Nephron (organoid): ENCODE results near the gene TMEM144.
"Not testable (repeated sequence)": the region's sequence is repeated elsewhere in the genome, so short reads cannot be mapped to it uniquely, and the experiment has no call there.

ENCODE experiments used
- H3K27ac Mint-ChIP-seq, 3 experiments: 2 replicates each; pipeline ENCODE4 v1.8.0; 2020; ENCODE audit warnings: mixed read lengths in 3 of 3, mild to moderate bottlenecking in 2 of 3, moderate library complexity in 1 of 3
- H3K27me3 Mint-ChIP-seq: 2 replicates; pipeline ENCODE4 v1.8.0; 2021; ENCODE audit warnings: low read depth, mild to moderate bottlenecking, moderate library complexity, mixed read lengths
- H3K36me3 Mint-ChIP-seq: 2 replicates; pipeline ENCODE4 v1.8.0; 2020; ENCODE audit warnings: low read depth, mixed read lengths
- H3K4me1 Mint-ChIP-seq: 2 replicates; pipeline ENCODE4 v1.8.0; 2020; ENCODE audit warnings: mixed read lengths
- H3K4me3 Mint-ChIP-seq, 3 experiments: 2 replicates each; pipeline ENCODE4 v1.8.0; 2020; ENCODE audit warnings: mild to moderate bottlenecking in 3 of 3, mixed read lengths in 3 of 3, moderate library complexity in 2 of 3
- H3K9me3 Mint-ChIP-seq: 2 replicates; pipeline ENCODE4 v1.8.0; 2020; ENCODE audit warnings: mixed read lengths
- TF ChIP-seq, protein P1 (sequence below), 3 experiments: fragments of 200-600 bp; sonication (generic); IDR thresholded peaks; one replicate each; pipeline ENCODE4 v1.5.0; 2021; ENCODE audit warnings: antibody characterized with exemption in 3 of 3; ENCODE audit not compliant: unreplicated experiment in 3 of 3

TMEM144 gene

DNA sequence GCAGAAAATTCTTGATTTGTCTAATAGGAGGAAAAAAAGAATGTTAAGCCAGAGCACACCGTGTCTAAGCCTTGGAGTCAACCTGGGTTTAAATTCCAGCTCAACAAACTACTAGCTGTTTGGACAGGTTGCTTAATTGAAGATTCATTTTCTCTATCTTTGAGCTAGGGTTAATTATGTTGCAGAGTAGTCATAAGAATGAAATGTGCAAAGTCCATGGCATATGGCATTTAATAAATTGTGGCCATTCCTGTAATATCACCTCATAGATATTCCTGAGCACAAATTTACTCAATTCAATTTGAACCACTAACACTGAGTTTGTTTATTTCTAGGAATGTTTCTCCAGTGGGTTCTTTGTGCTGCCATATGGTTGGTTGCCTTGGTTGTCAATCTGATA is 4.6 kb downstream of the TMEM144 start:
- no peaks in the 10 kb centered on the region for H3K27me3 Mint-ChIP-seq
- no peak overlapping the region for H3K4me3 Mint-ChIP-seq
- H3K9me3 Mint-ChIP-seq: no peaks in the 10 kb centered on the region
- H3K4me1 Mint-ChIP-seq: peaks cover 20% of the 10 kb centered on the region
- no peaks in the 10 kb centered on the region for H3K36me3 Mint-ChIP-seq
- H3K27ac Mint-ChIP-seq: no peak overlapping the region
- TF ChIP-seq, protein P1, sequence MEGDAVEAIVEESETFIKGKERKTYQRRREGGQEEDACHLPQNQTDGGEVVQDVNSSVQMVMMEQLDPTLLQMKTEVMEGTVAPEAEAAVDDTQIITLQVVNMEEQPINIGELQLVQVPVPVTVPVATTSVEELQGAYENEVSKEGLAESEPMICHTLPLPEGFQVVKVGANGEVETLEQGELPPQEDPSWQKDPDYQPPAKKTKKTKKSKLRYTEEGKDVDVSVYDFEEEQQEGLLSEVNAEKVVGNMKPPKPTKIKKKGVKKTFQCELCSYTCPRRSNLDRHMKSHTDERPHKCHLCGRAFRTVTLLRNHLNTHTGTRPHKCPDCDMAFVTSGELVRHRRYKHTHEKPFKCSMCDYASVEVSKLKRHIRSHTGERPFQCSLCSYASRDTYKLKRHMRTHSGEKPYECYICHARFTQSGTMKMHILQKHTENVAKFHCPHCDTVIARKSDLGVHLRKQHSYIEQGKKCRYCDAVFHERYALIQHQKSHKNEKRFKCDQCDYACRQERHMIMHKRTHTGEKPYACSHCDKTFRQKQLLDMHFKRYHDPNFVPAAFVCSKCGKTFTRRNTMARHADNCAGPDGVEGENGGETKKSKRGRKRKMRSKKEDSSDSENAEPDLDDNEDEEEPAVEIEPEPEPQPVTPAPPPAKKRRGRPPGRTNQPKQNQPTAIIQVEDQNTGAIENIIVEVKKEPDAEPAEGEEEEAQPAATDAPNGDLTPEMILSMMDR (IDR thresholded peaks at IDR 0.05; ENCODE audit: unreplicated experiment in 3 of 3): no peak

DNA sequence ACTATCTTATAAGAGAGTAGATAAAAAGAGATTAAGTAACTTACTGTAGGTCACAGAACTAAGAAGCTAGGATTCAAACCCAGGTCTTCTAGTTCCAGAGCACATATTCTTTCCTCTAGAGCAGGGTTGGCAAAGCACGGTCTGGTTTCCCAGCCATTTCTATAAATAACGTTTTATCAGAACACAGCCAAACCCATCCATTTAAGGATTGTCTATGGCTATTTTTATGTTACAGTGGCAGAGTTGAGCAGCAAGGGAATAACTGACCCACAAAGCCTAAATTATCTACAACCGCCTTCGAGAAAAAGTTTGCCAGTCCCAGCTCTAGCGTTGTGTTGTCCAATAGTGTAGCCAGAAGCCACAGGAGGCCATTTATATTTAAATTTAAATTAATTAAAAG is 7.5 kb downstream of the TMEM144 start:
- H3K27me3 Mint-ChIP-seq: no peaks in the 10 kb centered on the region
- peaks cover 7% of the 10 kb centered on the region for H3K4me1 Mint-ChIP-seq
- TF ChIP-seq, protein P1 (IDR thresholded peaks at IDR 0.05; ENCODE audit: unreplicated experiment in 3 of 3): no peak
- H3K27ac Mint-ChIP-seq: no peak overlapping the region
- H3K9me3 Mint-ChIP-seq: no peaks in the 10 kb centered on the region
- no peak overlapping the region for H3K4me3 Mint-ChIP-seq
- no peaks in the 10 kb centered on the region for H3K36me3 Mint-ChIP-seq

DNA sequence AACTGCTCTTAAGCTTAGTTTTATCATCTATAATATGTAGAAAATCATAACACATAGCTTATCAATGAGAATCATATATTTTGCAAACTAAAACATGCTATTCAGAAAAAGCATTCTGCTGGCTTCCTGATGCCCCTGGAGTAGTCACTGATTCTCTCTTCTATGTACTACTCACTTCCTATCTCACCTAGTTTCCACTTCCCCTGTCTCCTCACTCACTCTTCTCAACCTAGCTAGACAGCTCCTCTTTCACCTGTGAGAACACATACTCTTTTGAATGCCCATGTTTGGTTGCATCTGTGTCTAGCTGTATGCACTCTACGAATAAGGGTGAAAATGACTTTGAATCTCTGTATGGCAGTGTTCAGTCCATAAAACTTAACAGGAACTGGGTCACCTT is 9.3 kb downstream of the TMEM144 start:
- TF ChIP-seq, protein P1 (IDR thresholded peaks at IDR 0.05; ENCODE audit: unreplicated experiment in 3 of 3): no peak
- no peak overlapping the region for H3K27ac Mint-ChIP-seq
- no peaks in the 10 kb centered on the region for H3K9me3 Mint-ChIP-seq
- no peaks in the 10 kb centered on the region for H3K4me1 Mint-ChIP-seq
- no peaks in the 10 kb centered on the region for H3K36me3 Mint-ChIP-seq
- no peaks in the 10 kb centered on the region for H3K27me3 Mint-ChIP-seq
- H3K4me3 Mint-ChIP-seq: no peak overlapping the region

DNA sequence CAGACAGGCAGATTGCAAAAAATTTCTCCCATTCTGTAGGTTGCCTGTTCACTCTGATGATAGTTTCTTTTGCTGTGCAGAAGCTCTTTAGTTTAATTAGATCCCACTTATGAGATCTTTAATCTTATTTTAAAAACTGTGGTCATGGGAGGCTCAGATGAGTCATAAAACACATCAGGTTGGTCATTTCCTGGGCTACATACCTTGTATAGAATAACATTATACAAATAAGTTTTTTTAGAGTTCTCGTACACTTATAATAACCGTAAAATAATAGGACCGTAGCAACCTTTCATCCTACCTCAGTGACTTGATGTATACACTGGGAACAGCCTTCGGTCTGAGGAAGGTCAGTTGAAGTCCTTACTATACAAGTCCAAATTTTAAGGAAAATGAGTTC is 14.0 kb downstream of the TMEM144 start:
- H3K27ac Mint-ChIP-seq, H3K9me3 Mint-ChIP-seq, H3K4me3 Mint-ChIP-seq, H3K36me3 Mint-ChIP-seq, H3K4me1 Mint-ChIP-seq, H3K27me3 Mint-ChIP-seq: not testable (repeated sequence)

DNA sequence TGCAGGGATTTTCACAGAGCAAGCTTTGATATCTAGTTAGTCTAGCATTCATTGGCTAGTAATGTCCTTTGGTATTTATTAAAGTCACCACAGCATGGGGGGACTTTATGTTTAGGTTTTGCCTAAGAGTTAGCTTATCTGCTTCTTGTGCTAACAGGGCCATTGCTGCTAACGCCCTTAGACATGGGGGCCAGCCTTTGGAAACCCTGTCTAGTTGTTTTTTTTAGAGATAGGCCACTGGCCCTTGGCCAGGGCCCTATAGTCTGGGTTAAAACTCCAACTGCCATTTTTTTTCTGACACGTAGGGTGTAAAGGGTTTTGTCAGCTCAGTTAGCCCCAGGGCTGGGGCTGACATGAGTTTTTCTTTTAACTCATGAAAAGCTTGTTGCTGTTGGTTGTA is 14.7 kb downstream of the TMEM144 start:
- H3K4me3 Mint-ChIP-seq, H3K27me3 Mint-ChIP-seq, H3K27ac Mint-ChIP-seq, H3K4me1 Mint-ChIP-seq, H3K9me3 Mint-ChIP-seq, H3K36me3 Mint-ChIP-seq: not testable (repeated sequence)

DNA sequence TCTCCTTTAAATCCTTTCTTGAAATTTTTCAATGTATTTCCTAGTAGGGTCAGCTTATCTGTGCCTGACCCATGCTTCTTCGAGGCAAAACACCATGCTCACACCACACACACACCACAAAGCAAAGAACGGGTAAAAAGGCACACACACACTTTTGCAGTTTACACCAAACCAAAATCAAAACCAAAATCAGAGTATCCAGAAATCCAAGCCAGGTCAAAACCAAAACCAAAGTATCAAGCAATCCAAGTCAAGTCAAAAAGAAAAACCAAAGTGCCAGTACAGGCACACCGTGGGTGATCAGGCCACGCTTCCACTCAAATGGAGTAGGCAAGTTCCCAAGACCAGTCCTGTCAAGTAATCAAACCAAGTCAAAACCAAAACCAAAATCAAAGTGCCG is 17.6 kb downstream of the TMEM144 start:
- H3K4me1 Mint-ChIP-seq, H3K27me3 Mint-ChIP-seq, H3K36me3 Mint-ChIP-seq, H3K4me3 Mint-ChIP-seq, H3K9me3 Mint-ChIP-seq, H3K27ac Mint-ChIP-seq: not testable (repeated sequence)

DNA sequence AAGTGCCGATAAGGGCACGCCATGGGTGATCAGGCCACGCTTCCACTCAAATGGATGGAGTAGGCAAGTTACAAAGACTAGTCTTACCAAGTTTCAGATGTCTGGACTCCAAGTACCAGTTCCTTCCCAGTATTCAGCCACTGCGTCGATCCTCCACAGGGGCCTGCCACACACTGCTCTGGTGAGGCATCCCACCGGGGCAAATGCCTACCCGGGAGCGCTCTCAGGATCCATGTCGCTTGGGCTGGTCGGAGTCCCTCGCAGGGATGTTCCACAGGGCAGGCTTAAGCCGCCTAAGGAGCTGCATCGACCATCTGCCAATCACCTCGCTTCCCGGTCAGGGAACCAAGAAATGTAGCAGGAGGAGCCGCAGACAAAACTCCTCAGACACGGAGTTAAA is 18.1 kb downstream of the TMEM144 start:
- H3K27me3 Mint-ChIP-seq, H3K9me3 Mint-ChIP-seq, H3K4me3 Mint-ChIP-seq, H3K27ac Mint-ChIP-seq, H3K4me1 Mint-ChIP-seq, H3K36me3 Mint-ChIP-seq: not testable (repeated sequence)

DNA sequence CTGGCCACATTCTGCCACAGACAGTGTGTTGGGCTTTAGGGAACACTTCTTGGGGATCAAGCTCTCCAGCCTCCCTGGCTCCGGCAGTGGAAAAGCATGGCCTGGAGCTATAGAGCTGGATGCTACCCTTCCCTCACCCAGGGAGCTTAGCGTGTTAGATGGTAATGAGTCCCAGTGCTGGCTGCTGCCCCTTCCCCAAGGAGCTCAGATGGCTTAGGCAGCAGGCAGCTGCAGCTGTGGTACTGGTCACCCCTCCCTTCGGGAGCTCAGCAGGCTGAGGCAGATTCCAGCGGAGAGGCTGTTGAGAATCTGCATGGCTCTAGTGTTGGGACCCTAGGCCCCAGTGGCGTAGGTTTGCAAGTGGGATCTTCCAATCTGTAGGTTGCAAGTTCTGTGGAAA is 19.5 kb downstream of the TMEM144 start:
- H3K4me1 Mint-ChIP-seq: no peaks in the 10 kb centered on the region
- no peaks in the 10 kb centered on the region for H3K9me3 Mint-ChIP-seq
- H3K27me3 Mint-ChIP-seq: no peaks in the 10 kb centered on the region
- H3K4me3 Mint-ChIP-seq: no peak overlapping the region
- TF ChIP-seq, protein P1 (IDR thresholded peaks at IDR 0.05; ENCODE audit: unreplicated experiment in 3 of 3): no peak
- H3K27ac Mint-ChIP-seq: no peak overlapping the region
- no peaks in the 10 kb centered on the region for H3K36me3 Mint-ChIP-seq
